GM20000 (cell line): ENCODE data around the gene FHOD1.

Source experiments
- DNase-seq: peaks from one replicate; pipeline ENCODE4 v3.0.0; 2012; ENCODE audit warnings: low spot score
- TF ChIP-seq, protein P1 (sequence below): IDR thresholded peaks from 2 replicates; pipeline ENCODE4 v1.5.1; 2012; ENCODE audit warnings: mild to moderate bottlenecking, control low read depth; ENCODE audit errors: extremely low read depth, missing control alignments

Gene FHOD1

DNA sequence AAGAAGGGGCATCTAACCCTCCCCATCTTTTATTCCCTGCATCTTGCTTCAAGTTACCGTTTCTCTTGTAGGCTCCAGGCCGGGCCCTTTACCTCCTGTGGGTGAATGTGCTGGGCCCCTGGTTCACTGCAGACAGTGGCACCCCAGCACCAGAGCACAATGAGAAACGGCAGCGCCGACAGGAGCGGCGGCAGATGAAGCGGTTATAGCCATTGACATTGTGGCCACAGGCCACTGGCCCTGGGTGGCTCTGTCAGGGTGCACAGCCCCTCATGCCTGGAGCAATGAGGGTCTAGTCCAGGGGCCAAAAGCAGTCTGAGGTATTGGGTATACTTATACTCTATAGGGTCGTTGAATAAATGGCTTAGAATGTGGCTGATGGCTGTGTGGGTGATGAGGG lies 18.4 kb downstream of the FHOD1 start:
- TF ChIP-seq, protein P1, sequence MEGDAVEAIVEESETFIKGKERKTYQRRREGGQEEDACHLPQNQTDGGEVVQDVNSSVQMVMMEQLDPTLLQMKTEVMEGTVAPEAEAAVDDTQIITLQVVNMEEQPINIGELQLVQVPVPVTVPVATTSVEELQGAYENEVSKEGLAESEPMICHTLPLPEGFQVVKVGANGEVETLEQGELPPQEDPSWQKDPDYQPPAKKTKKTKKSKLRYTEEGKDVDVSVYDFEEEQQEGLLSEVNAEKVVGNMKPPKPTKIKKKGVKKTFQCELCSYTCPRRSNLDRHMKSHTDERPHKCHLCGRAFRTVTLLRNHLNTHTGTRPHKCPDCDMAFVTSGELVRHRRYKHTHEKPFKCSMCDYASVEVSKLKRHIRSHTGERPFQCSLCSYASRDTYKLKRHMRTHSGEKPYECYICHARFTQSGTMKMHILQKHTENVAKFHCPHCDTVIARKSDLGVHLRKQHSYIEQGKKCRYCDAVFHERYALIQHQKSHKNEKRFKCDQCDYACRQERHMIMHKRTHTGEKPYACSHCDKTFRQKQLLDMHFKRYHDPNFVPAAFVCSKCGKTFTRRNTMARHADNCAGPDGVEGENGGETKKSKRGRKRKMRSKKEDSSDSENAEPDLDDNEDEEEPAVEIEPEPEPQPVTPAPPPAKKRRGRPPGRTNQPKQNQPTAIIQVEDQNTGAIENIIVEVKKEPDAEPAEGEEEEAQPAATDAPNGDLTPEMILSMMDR: no peak
- no peak for DNase-seq

- no peak for DNase-seq
- TF ChIP-seq, protein P1: no peak
Observed at GRCh38 chr16:67228034-67228785, 19.1 kb downstream of the FHOD1 start.

- TF ChIP-seq, protein P1: no peak
- no peak for DNase-seq
Observed at GRCh38 chr16:67227567-67227921, 19.7 kb downstream of the FHOD1 start.

DNA sequence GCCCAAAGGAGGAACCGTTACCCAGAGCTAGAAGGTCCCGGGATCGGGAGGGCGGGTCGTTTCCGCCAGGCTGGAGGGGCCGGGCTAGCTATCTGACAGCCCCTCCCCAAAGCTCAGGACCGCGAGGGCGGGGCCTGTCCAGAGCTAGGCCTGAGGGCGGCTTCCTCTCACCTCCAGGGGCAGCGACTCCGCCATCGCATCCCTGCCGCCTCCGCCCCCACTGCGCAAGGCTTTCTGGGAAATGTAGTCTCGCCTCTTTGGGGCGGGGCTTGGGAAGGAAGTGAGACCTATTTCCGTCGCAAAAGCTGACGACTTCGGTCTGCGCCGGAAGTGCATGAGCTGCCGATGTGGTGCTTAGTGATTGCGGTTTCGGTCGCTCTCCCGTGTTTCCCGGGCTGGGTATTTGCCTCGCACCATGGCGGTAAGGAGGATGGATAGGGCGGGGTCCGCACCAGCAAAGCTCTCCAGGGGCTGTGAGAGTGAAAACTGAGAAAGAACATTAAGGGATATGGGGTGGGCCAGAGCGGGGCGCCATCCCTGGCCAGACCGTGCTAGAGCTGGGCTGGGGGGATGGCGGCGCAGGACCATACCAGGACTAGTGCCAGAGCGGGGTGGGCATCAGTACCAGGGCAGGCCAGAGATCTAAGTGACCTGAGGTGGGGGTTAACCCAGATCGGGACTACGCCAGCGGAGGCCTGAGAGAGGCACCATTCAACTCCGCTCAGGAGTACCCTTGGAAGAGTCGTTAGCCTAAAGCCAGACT lies 20.3 kb downstream of the FHOD1 start, which contains the start of gene TMEM208:
Gene TMEM208, plus strand, starts transcription at position 327 of the 763 bp plus-strand sequence. Its CDS starts 89 bp downstream, at position 416.
- TF ChIP-seq, protein P1: no peak
- DNase-seq: peak; percentile 98

DNA sequence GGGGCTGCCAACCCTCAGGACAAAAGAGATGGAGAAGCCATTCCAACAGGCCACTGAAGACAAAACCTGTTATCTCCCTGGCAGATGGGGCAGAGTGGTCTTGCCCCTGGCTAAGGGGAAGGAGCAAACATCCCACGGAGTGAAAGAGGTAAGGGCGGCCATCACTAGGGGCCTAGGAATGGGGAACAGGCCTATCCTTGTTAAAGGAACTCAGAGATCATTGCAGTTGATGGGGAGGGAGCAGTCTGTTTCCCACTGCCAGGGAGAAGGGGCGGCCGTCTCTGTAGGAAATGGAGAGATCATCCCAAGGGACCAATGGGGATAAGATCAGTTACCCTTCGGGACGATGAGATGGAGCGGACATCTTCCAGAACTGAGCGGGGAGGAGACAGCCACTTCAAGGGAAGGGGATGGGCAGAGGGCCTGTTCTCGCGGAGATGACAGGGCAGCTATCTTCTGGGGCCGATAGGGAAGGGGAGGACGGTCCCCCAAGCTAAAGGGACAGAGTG lies 20.9 kb downstream of the FHOD1 start:
- DNase-seq: no peak
- TF ChIP-seq, protein P1: no peak

DNA sequence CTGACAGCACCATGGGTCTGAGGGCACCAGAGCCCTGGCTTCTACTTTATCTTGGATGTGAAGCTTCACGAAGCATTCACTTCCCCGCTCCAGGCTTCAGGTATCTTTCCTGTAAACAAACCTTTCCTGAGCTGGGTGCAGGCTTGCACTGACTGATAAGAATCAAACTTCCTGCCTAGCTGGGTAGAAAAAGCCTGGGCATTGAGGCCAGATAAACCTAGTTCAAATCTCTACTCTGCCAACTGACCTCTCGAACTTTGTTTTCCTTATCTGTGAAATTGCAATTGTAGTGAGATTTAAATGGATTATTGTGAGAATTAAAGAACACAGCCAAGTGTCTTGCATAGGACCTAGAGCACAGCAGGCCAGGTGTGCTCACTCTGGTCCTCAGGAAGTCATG lies 23.3 kb downstream of the FHOD1 start:
- TF ChIP-seq, protein P1: no peak
- no peak for DNase-seq
